ENCODE data around the gene HOXB2.

Gene HOXB2

DNA sequence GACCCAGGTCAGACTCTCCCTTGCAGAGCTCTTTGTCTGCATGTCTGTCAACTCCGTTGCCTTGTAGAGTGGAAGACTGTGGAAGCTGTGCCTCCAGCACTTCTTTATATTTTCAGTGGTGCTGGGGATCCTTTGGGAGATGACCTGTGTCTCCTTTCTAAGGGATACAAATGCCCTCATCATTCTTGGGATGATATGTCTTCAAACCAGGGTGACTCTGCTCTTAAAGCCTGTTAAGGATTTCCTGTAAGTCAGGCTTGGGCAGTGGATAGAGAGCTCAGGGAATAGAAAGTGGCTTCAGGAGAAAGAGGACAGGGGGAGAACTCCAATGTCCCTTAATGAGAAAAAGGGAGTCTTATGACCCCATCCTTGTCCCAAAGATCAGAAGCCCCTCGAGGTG lies 43.6 kb upstream of the HOXB2 start (continued):
- TF ChIP-seq ZNF600 (tag by site-specific recombination; IDR thresholded peaks at IDR 0.05) (peak; percentile 34; the same call in 1 of the 2 replicates), ZNF670 (tag by site-specific recombination; IDR thresholded peaks at IDR 0.05; ENCODE audit: low read depth) (no peak), YY2 (tag by site-specific recombination; IDR thresholded peaks at IDR 0.05) (no peak)

DNA sequence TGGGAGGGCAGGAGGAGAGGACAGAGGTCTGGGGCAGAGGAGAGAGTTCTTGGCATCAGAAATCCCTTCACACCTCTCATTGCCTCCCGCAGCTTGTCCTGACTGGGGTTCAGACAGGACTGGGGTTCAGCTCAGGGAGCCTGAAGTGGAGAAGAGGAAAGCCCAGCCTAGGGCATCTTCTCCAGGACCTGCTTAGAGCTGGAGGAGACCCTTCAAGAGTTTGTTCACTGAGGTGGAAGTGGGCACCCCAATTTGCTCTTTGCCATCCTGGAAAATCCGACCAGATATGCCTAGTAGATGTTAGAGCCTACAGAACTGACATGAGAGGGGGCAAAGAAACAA lies 43.1 kb upstream of the HOXB2 start:
- no peaks in the 10 kb centered on the region for H3K9me3 ChIP-seq (ENCODE audit: control insufficient read depth, insufficient read depth, low read depth, low read length)
- H3K27ac ChIP-seq (ENCODE audit: extremely low read depth, low read depth, low read length): peak overlapping the region; percentile 92
- no peak for TF ChIP-seq ZFP3 (tag by site-specific recombination; IDR thresholded peaks at IDR 0.05; ENCODE audit: low read depth)
- no peak for TF ChIP-seq ZEB2 (tag by site-specific recombination; IDR thresholded peaks at IDR 0.05)
- TF ChIP-seq, protein P1, sequence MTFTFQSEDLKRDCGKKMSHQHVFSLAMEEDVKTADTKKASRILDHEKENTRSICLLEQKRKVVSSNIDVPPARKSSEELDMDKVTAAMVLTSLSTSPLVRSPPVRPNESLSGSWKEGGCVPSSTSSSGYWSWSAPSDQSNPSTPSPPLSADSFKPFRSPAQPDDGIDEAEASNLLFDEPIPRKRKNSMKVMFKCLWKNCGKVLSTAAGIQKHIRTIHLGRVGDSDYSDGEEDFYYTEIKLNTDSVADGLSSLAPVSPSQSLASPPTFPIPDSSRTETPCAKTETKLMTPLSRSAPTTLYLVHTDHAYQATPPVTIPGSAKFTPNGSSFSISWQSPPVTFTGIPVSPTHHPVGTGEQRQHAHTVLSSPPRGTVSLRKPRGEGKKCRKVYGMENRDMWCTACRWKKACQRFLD (tag by site-specific recombination; IDR thresholded peaks at IDR 0.05): no peak
- TF ChIP-seq, protein P2, sequence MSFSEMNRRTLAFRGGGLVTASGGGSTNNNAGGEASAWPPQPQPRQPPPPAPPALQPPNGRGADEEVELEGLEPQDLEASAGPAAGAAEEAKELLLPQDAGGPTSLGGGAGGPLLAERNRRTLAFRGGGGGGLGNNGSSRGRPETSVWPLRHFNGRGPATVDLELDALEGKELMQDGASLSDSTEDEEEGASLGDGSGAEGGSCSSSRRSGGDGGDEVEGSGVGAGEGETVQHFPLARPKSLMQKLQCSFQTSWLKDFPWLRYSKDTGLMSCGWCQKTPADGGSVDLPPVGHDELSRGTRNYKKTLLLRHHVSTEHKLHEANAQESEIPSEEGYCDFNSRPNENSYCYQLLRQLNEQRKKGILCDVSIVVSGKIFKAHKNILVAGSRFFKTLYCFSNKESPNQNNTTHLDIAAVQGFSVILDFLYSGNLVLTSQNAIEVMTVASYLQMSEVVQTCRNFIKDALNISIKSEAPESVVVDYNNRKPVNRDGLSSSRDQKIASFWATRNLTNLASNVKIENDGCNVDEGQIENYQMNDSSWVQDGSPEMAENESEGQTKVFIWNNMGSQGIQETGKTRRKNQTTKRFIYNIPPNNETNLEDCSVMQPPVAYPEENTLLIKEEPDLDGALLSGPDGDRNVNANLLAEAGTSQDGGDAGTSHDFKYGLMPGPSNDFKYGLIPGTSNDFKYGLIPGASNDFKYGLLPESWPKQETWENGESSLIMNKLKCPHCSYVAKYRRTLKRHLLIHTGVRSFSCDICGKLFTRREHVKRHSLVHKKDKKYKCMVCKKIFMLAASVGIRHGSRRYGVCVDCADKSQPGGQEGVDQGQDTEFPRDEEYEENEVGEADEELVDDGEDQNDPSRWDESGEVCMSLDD (tag by site-specific recombination; IDR thresholded peaks at IDR 0.05): peak; percentile 59; the same call in 1 of the 2 replicates
- 0 out of 2 replicates have a peak, but pooled peaks have one; percentile 9 for TF ChIP-seq ZNF596 (tag by site-specific recombination; IDR thresholded peaks at IDR 0.05)
- TF ChIP-seq, protein P3, sequence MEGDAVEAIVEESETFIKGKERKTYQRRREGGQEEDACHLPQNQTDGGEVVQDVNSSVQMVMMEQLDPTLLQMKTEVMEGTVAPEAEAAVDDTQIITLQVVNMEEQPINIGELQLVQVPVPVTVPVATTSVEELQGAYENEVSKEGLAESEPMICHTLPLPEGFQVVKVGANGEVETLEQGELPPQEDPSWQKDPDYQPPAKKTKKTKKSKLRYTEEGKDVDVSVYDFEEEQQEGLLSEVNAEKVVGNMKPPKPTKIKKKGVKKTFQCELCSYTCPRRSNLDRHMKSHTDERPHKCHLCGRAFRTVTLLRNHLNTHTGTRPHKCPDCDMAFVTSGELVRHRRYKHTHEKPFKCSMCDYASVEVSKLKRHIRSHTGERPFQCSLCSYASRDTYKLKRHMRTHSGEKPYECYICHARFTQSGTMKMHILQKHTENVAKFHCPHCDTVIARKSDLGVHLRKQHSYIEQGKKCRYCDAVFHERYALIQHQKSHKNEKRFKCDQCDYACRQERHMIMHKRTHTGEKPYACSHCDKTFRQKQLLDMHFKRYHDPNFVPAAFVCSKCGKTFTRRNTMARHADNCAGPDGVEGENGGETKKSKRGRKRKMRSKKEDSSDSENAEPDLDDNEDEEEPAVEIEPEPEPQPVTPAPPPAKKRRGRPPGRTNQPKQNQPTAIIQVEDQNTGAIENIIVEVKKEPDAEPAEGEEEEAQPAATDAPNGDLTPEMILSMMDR (tag by site-specific recombination; IDR thresholded peaks at IDR 0.05): no peak
- TF ChIP-seq ZNF426 (tag by site-specific recombination; IDR thresholded peaks at IDR 0.05): no peak
- no peak for TF ChIP-seq ZNF140 (tag by site-specific recombination; IDR thresholded peaks at IDR 0.05)
- TF ChIP-seq, protein P4, sequence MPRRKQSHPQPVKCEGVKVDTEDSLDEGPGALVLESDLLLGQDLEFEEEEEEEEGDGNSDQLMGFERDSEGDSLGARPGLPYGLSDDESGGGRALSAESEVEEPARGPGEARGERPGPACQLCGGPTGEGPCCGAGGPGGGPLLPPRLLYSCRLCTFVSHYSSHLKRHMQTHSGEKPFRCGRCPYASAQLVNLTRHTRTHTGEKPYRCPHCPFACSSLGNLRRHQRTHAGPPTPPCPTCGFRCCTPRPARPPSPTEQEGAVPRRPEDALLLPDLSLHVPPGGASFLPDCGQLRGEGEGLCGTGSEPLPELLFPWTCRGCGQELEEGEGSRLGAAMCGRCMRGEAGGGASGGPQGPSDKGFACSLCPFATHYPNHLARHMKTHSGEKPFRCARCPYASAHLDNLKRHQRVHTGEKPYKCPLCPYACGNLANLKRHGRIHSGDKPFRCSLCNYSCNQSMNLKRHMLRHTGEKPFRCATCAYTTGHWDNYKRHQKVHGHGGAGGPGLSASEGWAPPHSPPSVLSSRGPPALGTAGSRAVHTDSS (tag by site-specific recombination; IDR thresholded peaks at IDR 0.05): no peak
- TF ChIP-seq ZNF549 (tag by site-specific recombination; IDR thresholded peaks at IDR 0.05): no peak
- peaks cover 0 to 33% of the 10 kb centered on the region in 2 experiments; a peak in 2 of 3 replicates for H3K36me3 ChIP-seq (ENCODE audit: control insufficient read depth in 2 of 2, insufficient read depth in 1 of 2, low read length in 2 of 2)
- H3K4me1 ChIP-seq (ENCODE audit: control insufficient read depth, insufficient read depth, low read length): peaks cover 46% of the 10 kb centered on the region
- ChIA-PET CTCF (interaction anchor here (0.7 to 3.2 kb wide), 17 partner anchors 25 to 374 kb away, joined by 3 to 18 read pairs (median 5); no protein-coding TSS in a partner anchor), POLR2A (interaction anchor here (0.8 to 2.4 kb wide), 7 partner anchors 9 to 88 kb away, joined by 3 to 9 read pairs (median 4); no protein-coding TSS in a partner anchor)
- no peak overlapping the region for H3K4me3 ChIP-seq (ENCODE audit: low read depth, low read length)

DNA sequence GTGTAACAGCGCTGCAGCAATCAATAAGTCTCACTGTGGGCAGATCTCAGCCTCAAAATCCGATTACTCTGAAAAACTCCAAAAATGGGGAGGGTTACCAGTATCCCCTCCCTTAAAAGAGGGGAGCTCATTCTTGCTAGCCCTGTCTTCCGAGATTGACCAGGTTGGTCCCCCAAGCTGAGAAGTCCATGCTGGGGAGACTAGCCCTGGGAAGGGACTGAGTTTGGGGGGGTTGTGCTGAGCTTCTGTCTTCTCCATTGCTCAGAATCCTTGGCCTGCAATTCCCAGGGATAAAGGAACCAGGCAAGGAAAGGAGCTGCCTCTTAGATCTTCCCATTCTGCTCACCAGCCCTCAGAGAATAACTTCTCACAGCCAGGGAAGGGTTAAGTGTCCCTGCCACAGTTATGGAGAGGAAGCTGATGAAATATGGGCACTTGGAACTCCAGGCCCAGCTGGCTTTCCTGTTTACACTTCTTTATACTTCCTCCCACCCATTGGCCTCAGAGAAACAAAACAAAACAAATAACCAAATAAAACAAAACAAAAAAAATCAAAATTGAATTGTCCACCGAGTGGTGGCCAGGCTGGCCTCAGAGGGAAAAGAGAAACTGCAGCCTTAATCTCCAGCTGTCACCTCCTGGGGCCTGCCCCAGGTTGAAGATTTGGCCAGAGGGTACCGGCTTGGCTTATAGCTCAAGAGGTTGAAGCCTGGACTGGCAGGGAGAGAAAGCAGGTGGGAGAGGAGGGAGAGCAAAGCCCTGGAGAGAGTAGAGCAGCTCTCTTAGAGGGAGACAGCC lies 42.6 kb upstream of the HOXB2 start:
- ChIA-PET CTCF (interaction anchor here (0.6 to 3.2 kb wide), 21 partner anchors 22 to 652 kb away, joined by 3 to 18 read pairs (median 3); no protein-coding TSS in a partner anchor), POLR2A (interaction anchor here (0.5 to 2.4 kb wide), 8 partner anchors 9 to 410 kb away, joined by 3 to 9 read pairs (median 4); partner anchors contain the start of gene IGF2BP1)
- H3K4me1 ChIP-seq (ENCODE audit: control insufficient read depth, insufficient read depth, low read length): peaks cover 50% of the 10 kb centered on the region
- H3K36me3 ChIP-seq (ENCODE audit: control insufficient read depth in 2 of 2, insufficient read depth in 1 of 2, low read length in 2 of 2): peaks cover 0 to 33% of the 10 kb centered on the region in 2 experiments; a peak in 2 of 3 replicates
- no peak overlapping the region for H3K4me3 ChIP-seq (ENCODE audit: low read depth, low read length)
- H3K27ac ChIP-seq (ENCODE audit: extremely low read depth, low read depth, low read length): peak overlapping the region; percentile 92
- H3K9me3 ChIP-seq (ENCODE audit: control insufficient read depth, insufficient read depth, low read depth, low read length): no peaks in the 10 kb centered on the region
- TF ChIP-seq ZNF654 (tag by site-specific recombination; IDR thresholded peaks at IDR 0.05; ENCODE audit: low read depth) (no peak), ZBTB21 (tag by site-specific recombination; IDR thresholded peaks at IDR 0.05) (no peak), ZNF140 (tag by site-specific recombination; IDR thresholded peaks at IDR 0.05) (no peak), ZNF266 (tag by site-specific recombination; IDR thresholded peaks at IDR 0.05; ENCODE audit: low read depth) (0 out of 2 replicates have a peak, but pooled peaks have one; percentile 17), GLIS1 (tag by site-specific recombination; IDR thresholded peaks at IDR 0.05) (peak; percentile 85), ZNF768 (tag by site-specific recombination; IDR thresholded peaks at IDR 0.05) (no peak), ZNF37A (tag by site-specific recombination; IDR thresholded peaks at IDR 0.05) (no peak), ZNF621 (tag by site-specific recombination; IDR thresholded peaks at IDR 0.05) (no peak), ZSCAN16 (tag by site-specific recombination; IDR thresholded peaks at IDR 0.05) (no peak), ZNF274 (IDR thresholded peaks at IDR 0.05; ENCODE audit: low read length) (no peak), ZNF274 (tag by site-specific recombination; IDR thresholded peaks at IDR 0.05; ENCODE audit: borderline replicate concordance) (no peak)
- TF ChIP-seq, protein P5, sequence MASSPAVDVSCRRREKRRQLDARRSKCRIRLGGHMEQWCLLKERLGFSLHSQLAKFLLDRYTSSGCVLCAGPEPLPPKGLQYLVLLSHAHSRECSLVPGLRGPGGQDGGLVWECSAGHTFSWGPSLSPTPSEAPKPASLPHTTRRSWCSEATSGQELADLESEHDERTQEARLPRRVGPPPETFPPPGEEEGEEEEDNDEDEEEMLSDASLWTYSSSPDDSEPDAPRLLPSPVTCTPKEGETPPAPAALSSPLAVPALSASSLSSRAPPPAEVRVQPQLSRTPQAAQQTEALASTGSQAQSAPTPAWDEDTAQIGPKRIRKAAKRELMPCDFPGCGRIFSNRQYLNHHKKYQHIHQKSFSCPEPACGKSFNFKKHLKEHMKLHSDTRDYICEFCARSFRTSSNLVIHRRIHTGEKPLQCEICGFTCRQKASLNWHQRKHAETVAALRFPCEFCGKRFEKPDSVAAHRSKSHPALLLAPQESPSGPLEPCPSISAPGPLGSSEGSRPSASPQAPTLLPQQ (tag by site-specific recombination; IDR thresholded peaks at IDR 0.05): no peak; the same call in 1 of the 2 replicates
